Occipital lobe (tissue), 2 donors: ENCODE data around the gene TMEM267. TPM values are rescaled to one million over a fixed set of nuclear protein-coding genes. Genes with fewer than 3 reads are reported as not detected.
"Not testable (repeated sequence)": the region's sequence is repeated elsewhere in the genome, so short reads cannot be mapped to it uniquely, and the experiment has no call there.

Experiments used
- DNase-seq: peaks from one replicate; lab custom pipeline; 2025; lab: John Stamatoyannopoulos, UW
- total RNA-seq: library from RNA; depleted of rRNA; stranded (reverse); fragments of >200 nt; gene quantifications from one replicate; pipeline ENCODE4 v1.2.3, GENCODE V29; 2014

Gene TMEM267
- total RNA-seq, 1 donor from 2014 or later: 14.0 TPM

DNA sequence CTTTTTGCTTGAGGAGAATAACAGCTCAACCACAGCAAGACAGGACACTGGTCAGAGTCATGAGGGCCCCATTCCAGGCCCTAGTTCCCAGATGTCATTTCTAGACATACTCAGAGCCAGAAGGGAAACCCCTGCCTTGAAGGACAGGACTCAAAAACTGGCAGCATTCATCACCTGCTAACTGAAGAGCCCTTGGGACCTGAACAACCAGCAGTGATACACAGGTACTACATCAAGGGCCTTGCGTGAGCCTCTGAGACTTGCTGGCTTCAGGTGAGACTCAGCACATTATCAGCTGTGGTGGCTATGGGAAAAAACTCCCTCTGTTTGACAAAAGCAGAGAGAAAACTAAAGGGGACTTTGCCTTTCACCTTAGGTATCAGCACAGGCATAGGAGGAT, 22.6 kb downstream of the TMEM267 start:
- DNase-seq: no peak

DNA sequence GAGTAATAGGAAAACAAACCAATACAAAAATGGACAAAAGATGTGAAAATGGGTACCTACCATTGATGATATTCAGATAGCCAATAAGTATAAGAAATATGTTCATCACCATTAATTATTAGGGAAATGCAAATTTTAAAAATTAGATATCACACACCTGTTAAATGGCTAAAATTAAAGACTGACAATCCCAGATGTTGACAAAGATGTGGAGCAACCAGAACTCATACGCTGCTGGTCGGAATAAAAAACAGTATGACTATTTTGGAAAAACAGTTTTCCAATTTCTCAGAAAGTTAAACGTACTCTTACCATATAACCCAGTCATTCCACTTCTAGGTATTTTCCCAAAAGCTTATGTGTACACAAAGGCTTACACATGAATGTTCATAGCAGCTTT, 27.1 kb downstream of the TMEM267 start:
- DNase-seq: no peak

- not testable (repeated sequence) for DNase-seq
These were observed 42.1 kb downstream of the TMEM267 start for GRCh38 chr5:43441575-43441974.

DNA sequence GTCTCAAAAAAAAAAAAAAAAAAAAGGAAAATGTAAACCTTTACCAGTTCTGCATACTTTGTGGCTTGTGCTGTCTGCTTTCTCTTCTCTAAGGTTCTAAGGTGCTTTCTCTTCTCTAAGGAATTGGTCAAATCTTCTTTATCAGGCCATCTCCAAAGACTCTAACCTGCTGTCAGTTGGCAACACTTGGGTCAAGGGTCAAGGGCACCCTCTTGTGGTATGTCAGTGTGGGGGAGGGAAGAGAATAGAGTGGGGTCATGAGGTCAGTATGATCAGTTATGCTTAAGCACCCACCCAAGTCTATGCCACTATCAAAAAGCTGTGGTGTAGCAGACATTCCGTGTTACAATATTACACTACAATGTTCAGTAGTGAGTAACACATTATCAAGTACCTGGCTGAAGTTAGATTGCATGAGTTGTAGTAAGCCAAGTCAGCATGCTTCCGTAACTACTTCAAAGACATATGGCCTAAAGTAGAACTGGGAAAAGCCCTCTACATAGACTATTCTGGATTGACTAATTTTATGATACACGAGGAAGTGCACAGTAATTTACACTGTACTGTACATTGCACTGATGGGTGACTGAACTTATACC, 46.5 kb downstream of the TMEM267 start:
- no peak for DNase-seq

DNA sequence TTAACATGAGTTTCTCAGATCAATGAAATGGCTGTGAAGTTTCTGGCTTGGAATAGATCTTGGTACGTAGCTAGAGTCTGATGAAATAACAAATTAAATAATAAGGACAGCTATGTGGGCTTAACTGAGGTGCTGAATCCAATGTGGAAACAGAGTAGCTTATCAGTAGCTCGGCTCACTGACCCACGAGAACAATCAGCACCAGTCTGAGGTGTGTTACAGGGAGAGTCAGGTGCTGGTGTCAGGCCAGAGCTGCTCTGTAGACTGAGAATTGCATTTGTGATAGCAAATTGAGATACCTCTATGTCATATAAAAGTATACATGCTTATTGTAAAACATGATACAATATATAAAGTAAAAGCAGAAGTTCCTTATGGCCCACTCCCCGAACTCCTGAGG, 50.3 kb downstream of the TMEM267 start:
- no peak for DNase-seq

DNA sequence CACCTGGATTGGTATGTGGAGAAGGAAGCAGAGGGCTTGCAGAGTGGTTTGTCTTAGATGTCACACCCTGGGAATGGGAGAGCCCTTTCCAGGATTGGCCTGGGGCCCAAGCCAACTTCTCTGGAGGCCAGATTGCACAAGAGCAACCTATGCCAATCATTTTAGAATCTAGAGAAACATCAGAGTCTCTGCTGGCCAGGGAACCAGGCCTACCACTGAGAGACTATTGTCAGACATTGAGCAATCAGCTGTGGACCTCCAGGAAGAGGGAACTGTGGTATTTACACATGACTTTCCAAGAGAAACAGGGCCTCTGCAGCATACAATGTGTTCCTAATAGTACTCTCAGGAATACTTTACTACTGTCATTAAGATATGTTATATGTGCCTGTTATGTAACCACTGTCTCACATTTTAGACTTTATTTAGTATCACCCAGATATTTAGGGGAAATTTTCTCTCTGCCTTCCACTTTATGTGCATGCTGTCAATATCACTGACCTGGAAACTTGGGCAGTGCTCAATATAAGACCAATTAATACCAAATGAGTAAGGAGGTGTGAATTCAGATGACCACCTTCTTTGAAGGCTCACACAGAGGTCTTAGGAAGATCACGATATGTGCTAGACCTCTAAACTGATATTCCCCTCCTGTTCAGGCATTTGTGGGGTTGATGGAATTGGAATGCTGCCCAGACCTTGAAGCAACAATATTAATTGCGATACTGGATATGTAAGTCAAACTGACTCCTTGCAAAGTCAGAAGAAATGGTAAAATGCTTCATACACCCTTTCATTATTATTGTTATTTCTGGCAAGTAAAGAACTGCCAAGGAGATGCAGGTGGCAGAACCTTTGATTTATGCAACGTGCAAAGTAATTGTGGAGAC, 50.9 kb downstream of the TMEM267 start:
- no peak for DNase-seq

DNA sequence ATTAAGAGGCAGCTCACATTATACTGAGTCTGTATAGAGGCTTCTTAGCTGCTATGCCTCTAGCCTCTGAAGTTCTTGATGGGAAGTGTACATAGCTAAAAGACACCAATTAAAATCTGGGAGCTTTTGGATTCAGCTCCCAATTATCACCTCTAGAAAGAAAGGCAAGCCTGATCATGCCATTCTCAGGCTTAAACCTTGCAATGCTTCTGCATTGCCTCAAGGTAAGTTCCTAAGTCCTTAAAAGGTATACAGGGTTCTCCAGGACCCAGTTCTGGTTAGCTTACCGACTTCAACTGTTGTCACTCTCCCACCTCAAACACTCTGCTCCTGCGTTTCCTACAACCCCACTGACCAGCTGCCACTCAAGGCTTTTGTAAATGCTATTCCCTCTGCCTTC, 54.0 kb downstream of the TMEM267 start:
- DNase-seq: no peak

DNA sequence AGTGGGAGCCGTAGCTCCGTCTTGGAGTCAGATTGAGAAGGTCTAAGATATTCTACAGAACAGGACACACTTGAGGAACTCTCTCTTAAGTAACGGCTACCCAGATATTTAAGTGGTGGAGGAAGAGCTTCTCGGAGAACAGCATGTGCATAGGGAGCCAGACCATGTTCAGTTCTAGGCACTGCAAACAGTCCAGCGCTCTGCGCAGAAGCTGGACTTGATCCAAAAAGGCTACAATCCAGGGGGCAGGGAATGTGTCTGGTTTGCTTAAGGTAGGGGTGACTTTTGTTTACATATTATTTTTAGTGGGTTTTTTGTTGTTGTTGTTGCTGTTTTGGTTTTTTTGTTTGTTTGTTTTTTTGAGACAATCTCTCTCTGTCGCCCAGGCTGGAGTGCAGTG, 54.6 kb downstream of the TMEM267 start:
- DNase-seq: no peak

DNA sequence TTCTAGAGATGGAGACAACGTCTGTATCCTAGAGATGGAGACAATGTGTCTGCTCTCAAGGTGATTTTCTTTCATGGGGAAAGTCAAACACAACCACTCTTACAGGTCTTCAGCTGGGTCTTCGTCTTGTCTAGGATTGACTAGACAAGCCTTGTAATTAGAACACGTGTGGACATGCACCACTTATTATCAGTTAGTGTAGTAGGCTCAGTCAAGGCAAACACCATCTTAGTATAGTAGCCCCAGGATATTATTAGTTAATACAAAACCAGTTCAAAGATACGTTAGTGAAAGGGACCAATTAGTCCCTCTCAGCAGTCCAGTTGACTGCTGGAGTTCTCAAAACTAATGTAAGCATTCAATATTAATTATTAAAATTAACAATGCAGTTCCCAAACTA, 56.4 kb downstream of the TMEM267 start:
- no peak for DNase-seq

- DNase-seq: no peak
These were observed 57.7 kb downstream of the TMEM267 start for GRCh38 chr5:43425983-43426382.

GRCh38 chr5:43423086-43423485, 60.6 kb downstream of the TMEM267 start:
- not testable (repeated sequence) for DNase-seq

DNA sequence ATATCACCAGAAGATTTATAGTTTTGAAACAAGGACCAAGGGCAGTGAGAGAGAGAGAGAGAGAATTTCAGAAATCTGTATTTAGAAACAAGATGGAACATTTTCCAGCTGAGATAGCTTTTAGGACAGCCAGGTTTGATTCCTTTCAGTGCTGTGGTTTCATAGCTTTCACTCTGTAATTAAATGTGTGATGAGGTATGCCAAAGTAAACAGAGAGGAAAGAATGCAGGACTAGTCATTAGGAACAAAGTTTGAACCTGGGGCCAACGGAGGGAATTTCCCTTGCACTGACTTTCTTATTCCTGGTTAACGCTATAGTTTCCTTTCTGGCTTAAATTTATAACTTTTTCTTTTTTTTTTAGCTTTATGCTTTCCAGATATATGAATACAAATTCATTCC, 61.5 kb downstream of the TMEM267 start:
- DNase-seq: no peak

DNA sequence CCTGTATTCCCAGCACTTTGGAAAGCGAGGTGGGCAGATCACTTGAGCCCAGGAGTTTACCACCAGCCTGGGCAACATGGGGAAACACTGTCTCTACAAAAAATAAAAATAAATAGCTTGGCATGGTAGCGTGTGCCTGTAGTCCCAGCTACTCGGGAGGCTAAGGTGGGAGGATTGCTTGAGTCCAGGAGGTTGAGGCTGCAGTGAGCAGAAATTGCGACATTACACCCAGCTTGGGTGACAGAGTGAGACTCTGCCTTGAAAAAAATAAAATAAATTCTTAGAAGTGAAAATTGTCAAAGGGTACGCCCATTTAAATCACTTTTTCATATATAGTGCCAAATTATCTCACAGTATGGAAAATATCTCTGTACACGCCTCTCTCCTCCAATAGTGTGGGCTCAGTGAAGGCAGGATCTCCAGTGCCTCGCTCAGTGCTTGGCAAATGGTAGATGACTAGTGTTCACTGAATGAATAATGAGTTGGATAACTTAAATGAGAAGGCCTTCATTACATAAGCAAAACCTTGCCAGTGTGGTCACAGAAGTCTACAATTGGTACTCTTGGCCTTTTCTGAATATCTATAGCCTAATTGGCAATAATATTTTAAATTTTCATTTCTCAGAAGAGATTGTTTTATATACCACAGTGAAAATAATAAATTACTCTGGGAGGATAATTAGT, 62.1 kb downstream of the TMEM267 start:
- no peak for DNase-seq

GRCh38 chr5:43420241-43420640, 63.4 kb downstream of the TMEM267 start:
- DNase-seq: no peak

GRCh38 chr5:43418561-43418960, 65.1 kb downstream of the TMEM267 start:
- no peak for DNase-seq

GRCh38 chr5:43416803-43417394, 66.8 kb downstream of the TMEM267 start:
- no peak for DNase-seq

GRCh38 chr5:43415935-43416802, 67.5 kb downstream of the TMEM267 start:
- no peak for DNase-seq

GRCh38 chr5:43413966-43414365, 69.7 kb downstream of the TMEM267 start:
- DNase-seq: no peak

GRCh38 chr5:43412644-43413043, 71.0 kb downstream of the TMEM267 start:
- no peak for DNase-seq

DNA sequence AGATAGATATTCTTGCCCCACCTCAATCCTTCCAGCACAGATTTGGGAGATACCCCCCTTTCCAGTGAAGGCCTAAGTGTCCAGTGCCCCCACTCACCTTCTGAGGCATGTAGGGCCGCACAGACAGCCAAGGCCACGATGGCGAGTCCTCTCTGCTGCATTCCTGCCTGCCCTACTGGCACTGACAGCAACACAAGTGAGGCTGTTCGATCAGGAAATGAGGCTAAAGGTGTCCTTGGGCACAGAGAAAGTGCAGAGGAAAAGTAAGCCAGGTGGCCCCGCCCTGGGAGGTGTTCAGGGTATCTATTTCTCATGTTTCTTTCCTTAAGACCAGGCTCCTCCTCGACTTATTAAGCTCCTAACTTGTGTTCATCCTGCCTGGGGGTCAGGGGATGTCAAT, 71.5 kb downstream of the TMEM267 start, which contains the start of gene CCL28:
TSS of gene CCL28 (minus strand) at position 236 of the 400 bp plus-strand sequence. CDS start at position 161, 75 bp downstream.
- no peak for DNase-seq

- DNase-seq: no peak
These were observed 72.2 kb downstream of the TMEM267 start for GRCh38 chr5:43411495-43411894.
